Nephron progenitor cell (in vitro differentiated cells): ENCODE results near the gene HOXC11.

Source experiments
- DNase-seq: peaks from one replicate; pipeline ENCODE4 v3.0.0; 2021
- H3K27ac Mint-ChIP-seq: 2 replicates; pipeline ENCODE4 v1.8.0; 2021; ENCODE audit warnings: mild to moderate bottlenecking, moderate library complexity, mixed read lengths
- H3K27me3 Mint-ChIP-seq: 2 replicates; pipeline ENCODE4 v1.8.0; 2021; ENCODE audit warnings: mild to moderate bottlenecking, low read depth, mixed read lengths; ENCODE audit not compliant: poor library complexity
- H3K36me3 Mint-ChIP-seq: 2 replicates; pipeline ENCODE4 v1.8.0; 2021; ENCODE audit warnings: low read depth, mixed read lengths
- H3K4me1 Mint-ChIP-seq: 2 replicates; pipeline ENCODE4 v1.8.0; 2021; ENCODE audit warnings: mixed read lengths
- H3K4me3 Mint-ChIP-seq: 2 replicates; pipeline ENCODE4 v1.8.0; 2021; ENCODE audit warnings: mild to moderate bottlenecking, moderate library complexity, mixed read lengths
- H3K9me3 Mint-ChIP-seq: 2 replicates; pipeline ENCODE4 v1.8.0; 2021; ENCODE audit warnings: mild to moderate bottlenecking, moderate library complexity, mixed read lengths
- TF ChIP-seq, protein P1 (sequence below): fragments of 200-600 bp; sonication (generic); IDR thresholded peaks from 2 replicates; pipeline ENCODE4 v1.5.0; 2021; ENCODE audit warnings: antibody characterized with exemption

HOXC11 gene

GRCh38 chr12:53996240-53997203 lies 23.6 kb downstream of the HOXC11 start:
- H3K36me3 Mint-ChIP-seq, result peaks cover 53% of the 10 kb centered on the region

GRCh38 chr12:53997204-53998109 lies 24.5 kb downstream of the HOXC11 start:
- peaks cover 20% of the 10 kb centered on the region for H3K27me3 Mint-ChIP-seq
- H3K4me3 Mint-ChIP-seq, result peak overlapping the region; percentile 98
- TF ChIP-seq, protein P1, sequence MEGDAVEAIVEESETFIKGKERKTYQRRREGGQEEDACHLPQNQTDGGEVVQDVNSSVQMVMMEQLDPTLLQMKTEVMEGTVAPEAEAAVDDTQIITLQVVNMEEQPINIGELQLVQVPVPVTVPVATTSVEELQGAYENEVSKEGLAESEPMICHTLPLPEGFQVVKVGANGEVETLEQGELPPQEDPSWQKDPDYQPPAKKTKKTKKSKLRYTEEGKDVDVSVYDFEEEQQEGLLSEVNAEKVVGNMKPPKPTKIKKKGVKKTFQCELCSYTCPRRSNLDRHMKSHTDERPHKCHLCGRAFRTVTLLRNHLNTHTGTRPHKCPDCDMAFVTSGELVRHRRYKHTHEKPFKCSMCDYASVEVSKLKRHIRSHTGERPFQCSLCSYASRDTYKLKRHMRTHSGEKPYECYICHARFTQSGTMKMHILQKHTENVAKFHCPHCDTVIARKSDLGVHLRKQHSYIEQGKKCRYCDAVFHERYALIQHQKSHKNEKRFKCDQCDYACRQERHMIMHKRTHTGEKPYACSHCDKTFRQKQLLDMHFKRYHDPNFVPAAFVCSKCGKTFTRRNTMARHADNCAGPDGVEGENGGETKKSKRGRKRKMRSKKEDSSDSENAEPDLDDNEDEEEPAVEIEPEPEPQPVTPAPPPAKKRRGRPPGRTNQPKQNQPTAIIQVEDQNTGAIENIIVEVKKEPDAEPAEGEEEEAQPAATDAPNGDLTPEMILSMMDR, result no peak
- peak; percentile 50 for DNase-seq
- H3K9me3 Mint-ChIP-seq, result no peaks in the 10 kb centered on the region
- H3K27ac Mint-ChIP-seq, result peak overlapping the region; percentile 99
- H3K36me3 Mint-ChIP-seq, result peaks cover 54% of the 10 kb centered on the region
- peaks cover 44% of the 10 kb centered on the region for H3K4me1 Mint-ChIP-seq

More at GRCh38 chr12:53996240-53997203, 23.6 kb downstream of the HOXC11 start:
- DNase-seq, result peak; percentile 32
- Mint-ChIP-seq H3K4me1 (peaks cover 43% of the 10 kb centered on the region), H3K27ac (peak overlapping the region; percentile 99), H3K9me3 (no peaks in the 10 kb centered on the region), H3K4me3 (peak overlapping the region; percentile 98), H3K27me3 (peaks cover 20% of the 10 kb centered on the region)
- TF ChIP-seq, protein P1, result no peak

DNA sequence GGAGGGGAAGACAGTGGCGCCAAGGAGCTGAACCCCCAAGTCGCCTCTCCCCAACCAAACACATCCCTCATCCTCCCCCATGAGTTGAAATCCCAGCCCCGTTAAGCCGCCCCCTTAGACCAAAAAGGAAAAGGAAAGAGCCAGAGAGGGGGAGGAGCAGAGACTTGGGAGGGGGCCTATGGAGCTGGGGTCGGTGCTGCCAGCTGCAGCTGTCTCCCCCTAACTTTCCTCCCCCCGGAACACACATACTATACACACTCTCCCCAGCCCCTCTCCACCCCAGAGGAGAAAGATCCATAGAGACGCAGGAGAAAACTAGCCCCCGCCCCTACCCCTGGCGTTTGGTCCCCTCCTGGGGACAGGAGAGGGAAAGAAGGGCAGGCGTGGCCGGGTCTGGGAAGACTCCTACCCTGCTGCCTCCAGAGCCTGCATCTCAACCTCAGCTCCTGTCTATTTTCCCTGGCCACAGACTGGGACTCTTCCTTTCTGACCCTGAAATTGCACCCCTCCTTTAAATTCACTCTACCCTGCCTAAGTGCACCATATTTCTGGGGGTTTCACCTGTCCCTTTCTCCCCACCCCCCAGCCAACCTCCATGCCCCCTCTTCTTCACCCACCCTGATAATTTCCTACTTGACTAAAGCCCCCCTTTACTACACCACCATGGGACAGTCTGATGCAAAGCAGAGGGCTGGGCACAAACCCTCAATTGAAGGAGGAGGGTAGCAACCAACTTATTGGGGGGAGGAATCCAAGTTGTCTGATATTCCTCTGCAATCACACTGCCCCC lies 25.4 kb downstream of the HOXC11 start:
- DNase-seq, result peak; percentile 58
- peaks cover 54% of the 10 kb centered on the region for H3K36me3 Mint-ChIP-seq
- peaks cover 44% of the 10 kb centered on the region for H3K4me1 Mint-ChIP-seq

DNA sequence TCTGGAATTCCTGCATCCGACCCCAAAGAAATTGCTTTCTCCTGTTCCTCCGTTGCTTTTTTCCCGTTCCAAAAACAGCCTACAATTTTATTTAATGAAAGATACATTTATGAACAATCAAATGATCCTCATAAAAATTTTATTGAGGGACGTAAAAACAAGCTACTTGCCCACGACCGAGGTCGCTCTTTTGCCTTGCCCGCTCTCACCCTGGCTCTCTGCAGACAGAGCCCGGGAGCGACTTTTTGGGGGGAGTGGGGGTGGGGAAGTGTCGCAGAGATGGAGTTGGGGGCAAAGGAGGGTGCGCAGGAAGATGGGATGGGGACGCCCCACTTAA lies 25.9 kb downstream of the HOXC11 start:
- Mint-ChIP-seq H3K4me3 (peak overlapping the region; percentile 98), H3K4me1 (peaks cover 47% of the 10 kb centered on the region), H3K27ac (peak overlapping the region; percentile 99), H3K9me3 (no peaks in the 10 kb centered on the region), H3K27me3 (peaks cover 12% of the 10 kb centered on the region), H3K36me3 (peaks cover 54% of the 10 kb centered on the region)
- TF ChIP-seq, protein P1, result no peak
- no peak for DNase-seq

More for the DNA sequence above, 25.4 kb downstream of the HOXC11 start:
- TF ChIP-seq, protein P1, result no peak
- peaks cover 17% of the 10 kb centered on the region for H3K27me3 Mint-ChIP-seq
- H3K27ac Mint-ChIP-seq, result peak overlapping the region; percentile 99
- no peaks in the 10 kb centered on the region for H3K9me3 Mint-ChIP-seq
- H3K4me3 Mint-ChIP-seq, result peak overlapping the region; percentile 98

DNA sequence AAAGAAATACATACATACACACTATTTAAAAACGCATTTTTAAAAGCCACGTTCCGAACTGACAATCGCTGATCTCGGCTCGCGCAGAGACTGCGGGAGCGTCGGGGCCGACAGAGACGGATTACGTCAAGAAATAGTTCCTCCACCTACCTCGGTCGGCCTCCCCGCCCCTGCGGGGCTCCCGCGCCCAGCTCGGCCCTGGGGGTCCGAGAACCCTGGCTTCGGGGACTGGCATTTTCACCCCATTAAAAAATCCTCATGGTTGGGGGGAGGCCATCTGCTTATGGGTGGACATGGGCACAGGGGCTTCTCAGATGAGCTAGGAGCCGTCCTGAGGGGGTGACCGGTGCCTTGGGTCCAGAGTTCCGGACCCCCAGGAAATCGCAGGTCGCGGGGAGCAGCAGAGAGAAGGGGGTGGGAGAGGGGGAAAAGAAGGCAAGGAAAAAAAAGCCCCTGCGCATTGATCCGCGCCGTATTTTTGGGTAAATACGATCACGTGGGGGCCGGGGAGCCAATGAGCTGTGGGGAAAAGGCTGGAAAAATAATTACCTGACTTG lies 26.7 kb downstream of the HOXC11 start:
- peak overlapping the region; percentile 97 for H3K27ac Mint-ChIP-seq
- H3K27me3 Mint-ChIP-seq, result peaks cover 12% of the 10 kb centered on the region
- H3K4me3 Mint-ChIP-seq, result peak overlapping the region; percentile 98
- DNase-seq, result peak; percentile 61
- TF ChIP-seq, protein P1, result no peak
- H3K9me3 Mint-ChIP-seq, result no peaks in the 10 kb centered on the region
- H3K36me3 Mint-ChIP-seq, result peaks cover 51% of the 10 kb centered on the region
- H3K4me1 Mint-ChIP-seq, result peaks cover 55% of the 10 kb centered on the region
